ENCODE measurements around the gene KCNK1. TPM values are rescaled to one million over a fixed set of nuclear protein-coding genes. Genes with fewer than 3 reads are reported as not detected.

KCNK1 gene
- total RNA-seq, 1 experiment from 2014 or later = 60.6 TPM

GRCh38 chr1:233584376-233584775, 29.5 kb upstream of the KCNK1 start:
- BruUV-seq (replicated peaks) = no TSS peak
- Histone ChIP-seq H3K4me2 (no peak overlapping the region), H3K9me2 (ENCODE audit: insufficient read depth) (0 out of 2 replicates have a peak, but pooled peaks cover 6% of the 10 kb centered on the region)

GRCh38 chr1:233584931-233585330, 29.0 kb upstream of the KCNK1 start:
- no peak overlapping the region for H2AFZ ChIP-seq
- H3K9me3 ChIP-seq (ENCODE audit: insufficient read depth, low read depth) = no peaks in the 10 kb centered on the region; the same call in 1 of the 2 replicates
- no peaks in the 10 kb centered on the region for H4K20me1 ChIP-seq (ENCODE audit: insufficient read depth)
- no peak overlapping the region for H3K4me3 ChIP-seq
- H3K4me2 ChIP-seq = no peak overlapping the region
- no TSS peak for BruUV-seq (replicated peaks)
- no peaks in the 10 kb centered on the region for H3K79me2 ChIP-seq (ENCODE audit: low read depth)
- no peak for DNase-seq
- TF ChIP-seq CTCF (conservative IDR thresholded peaks at IDR 0.05) (no peak), EZH2 (IDR thresholded peaks at IDR 0.05; ENCODE audit: low read depth) (no peak)
- POLR2A ChIA-PET (ENCODE audit: unreplicated experiment) = no interaction called here
- H3K9me2 ChIP-seq (ENCODE audit: insufficient read depth) = 0 out of 2 replicates have a peak, but pooled peaks cover 6% of the 10 kb centered on the region
- no peaks in the 10 kb centered on the region for H3F3A ChIP-seq (ENCODE audit: insufficient read depth, low read depth)
- intact Hi-C loops (cut with micrococcal nuclease; ENCODE audit: unreplicated experiment) = no loop called here
- H3K27ac ChIP-seq = no peak overlapping the region
- CTCF ChIA-PET = interaction anchor here (0.6 kb wide), 1 partner anchor 1800 kb away, joined by 3 read pairs; no protein-coding TSS in a partner anchor
- H3K27me3 ChIP-seq (ENCODE audit: insufficient read depth, low read depth) = no peaks in the 10 kb centered on the region
- no peaks in the 10 kb centered on the region for H3K4me1 ChIP-seq (replicated peaks; ENCODE audit: insufficient read depth)
- H3K36me3 ChIP-seq (ENCODE audit: low read depth) = no peaks in the 10 kb centered on the region

More at GRCh38 chr1:233584376-233584775, 29.5 kb upstream of the KCNK1 start:
- no peaks in the 10 kb centered on the region for H3K36me3 ChIP-seq (ENCODE audit: low read depth)
- no peaks in the 10 kb centered on the region for H3F3A ChIP-seq (ENCODE audit: insufficient read depth, low read depth)
- no peaks in the 10 kb centered on the region for H3K4me1 ChIP-seq (replicated peaks; ENCODE audit: insufficient read depth)
- H3K27ac ChIP-seq = no peak overlapping the region
- intact Hi-C loops (cut with micrococcal nuclease; ENCODE audit: unreplicated experiment) = no loop called here
- TF ChIP-seq EZH2 (IDR thresholded peaks at IDR 0.05; ENCODE audit: low read depth) = no peak
- no peak for TF ChIP-seq CTCF (conservative IDR thresholded peaks at IDR 0.05)
- H4K20me1 ChIP-seq (ENCODE audit: insufficient read depth) = no peaks in the 10 kb centered on the region
- no peak for DNase-seq
- no peaks in the 10 kb centered on the region for H3K27me3 ChIP-seq (ENCODE audit: insufficient read depth, low read depth)
- H3K9me3 ChIP-seq (ENCODE audit: insufficient read depth, low read depth) = no peaks in the 10 kb centered on the region; the same call in 1 of the 2 replicates
- no peak overlapping the region for H3K4me3 ChIP-seq
- ChIA-PET POLR2A (ENCODE audit: unreplicated experiment) (no interaction called here), CTCF (interaction anchor here (0.6 kb wide), 1 partner anchor 1799 kb away, joined by 3 read pairs; no protein-coding TSS in a partner anchor)
- H3K79me2 ChIP-seq (ENCODE audit: low read depth) = no peaks in the 10 kb centered on the region
- H2AFZ ChIP-seq = no peak overlapping the region

GRCh38 chr1:233586301-233586700, 27.6 kb upstream of the KCNK1 start:
- ChIA-PET POLR2A (ENCODE audit: unreplicated experiment) (interaction anchor here (0.6 kb wide), 1 partner anchor 198 kb away, joined by 4 read pairs; no protein-coding TSS in a partner anchor), CTCF (no interaction called here)
- no peaks in the 10 kb centered on the region for H3K36me3 ChIP-seq (ENCODE audit: low read depth)
- no peaks in the 10 kb centered on the region for H3F3A ChIP-seq (ENCODE audit: insufficient read depth, low read depth)
- no peaks in the 10 kb centered on the region for H3K4me1 ChIP-seq (replicated peaks; ENCODE audit: insufficient read depth)
- H3K27ac ChIP-seq = no peak overlapping the region
- no peak for TF ChIP-seq EZH2 (IDR thresholded peaks at IDR 0.05; ENCODE audit: low read depth)
- no peak for TF ChIP-seq CTCF (conservative IDR thresholded peaks at IDR 0.05)
- H4K20me1 ChIP-seq (ENCODE audit: insufficient read depth) = no peaks in the 10 kb centered on the region
- intact Hi-C loops (cut with micrococcal nuclease; ENCODE audit: unreplicated experiment) = no loop called here
- no TSS peak for BruUV-seq (replicated peaks)
- no peaks in the 10 kb centered on the region for H3K27me3 ChIP-seq (ENCODE audit: insufficient read depth, low read depth)
- H2AFZ ChIP-seq = no peak overlapping the region
- no peak overlapping the region for H3K4me2 ChIP-seq
- no peak for DNase-seq
- no peak overlapping the region for H3K4me3 ChIP-seq
- 0 out of 2 replicates have a peak, but pooled peaks cover 6% of the 10 kb centered on the region for H3K9me2 ChIP-seq (ENCODE audit: insufficient read depth)
- H3K79me2 ChIP-seq (ENCODE audit: low read depth) = no peaks in the 10 kb centered on the region
- H3K9me3 ChIP-seq (ENCODE audit: insufficient read depth, low read depth) = no peaks in the 10 kb centered on the region; the same call in 1 of the 2 replicates
